CD14-positive monocyte (primary cell): ENCODE data around the gene HOXB1. TPM values are rescaled to one million over a fixed set of nuclear protein-coding genes. Genes with fewer than 3 reads are reported as not detected.

Experiments used
- DNase-seq, 3 donors: peaks; one replicate each; pipeline ENCODE4 v3.0.0-alpha.2; 2011 to 2022
- H2AFZ ChIP-seq: 2 replicates; pipeline ENCODE4 v1.6.0; 2012; ENCODE audit warnings: mild to moderate bottlenecking, low read depth, low read length, inconsistent platforms; ENCODE audit not compliant: insufficient read depth, poor library complexity, severe bottlenecking
- H3K27ac ChIP-seq, 2 donors: 1 replicate in 1 of 2; 2 replicates in 1 of 2; pipeline ENCODE4 v1.5.1; 2012 to 2013; ENCODE audit warnings: low read length in 2 of 2, control low read depth in 1 of 2, inconsistent platforms in 1 of 2, low read depth in 1 of 2, mild to moderate bottlenecking in 1 of 2
- H3K27me3 ChIP-seq, 2 donors: one replicate each; pipeline versions ENCODE4 v1.6.0 to v1.6.1; 2011 to 2013; ENCODE audit warnings: low read length in 2 of 2; ENCODE audit not compliant: control insufficient read depth in 2 of 2, insufficient read depth in 2 of 2
- H3K36me3 ChIP-seq, 2 donors: replicated peaks in 1 of 2; 1 replicate in 1 of 2; 2 replicates in 1 of 2; pipeline versions ENCODE4 v1.5.1 to v1.6.1; 2012 to 2013; ENCODE audit warnings: low read length in 2 of 2, control low read depth in 1 of 2, inconsistent platforms in 1 of 2, mild to moderate bottlenecking in 1 of 2; ENCODE audit not compliant: insufficient read depth in 2 of 2, control insufficient read depth in 1 of 2
- H3K4me1 ChIP-seq, 2 donors: 1 replicate in 1 of 2; 2 replicates in 1 of 2; pipeline versions ENCODE4 v1.5.1 to v1.6.1; 2012 to 2013; ENCODE audit warnings: low read length in 2 of 2, control low read depth in 1 of 2, inconsistent platforms in 1 of 2, mild to moderate bottlenecking in 1 of 2, moderate library complexity in 1 of 2; ENCODE audit not compliant: insufficient read depth in 2 of 2, control insufficient read depth in 1 of 2
- H3K4me2 ChIP-seq: replicated peaks from 2 replicates; pipeline ENCODE3; 2012; ENCODE audit warnings: low read length, moderate library complexity, mild to moderate bottlenecking; ENCODE audit not compliant: poor library complexity, severe bottlenecking; ENCODE audit errors: extremely low read depth
- H3K4me3 ChIP-seq, 3 experiments: fragments of 200-600 bp in 1 of 3; sonication (generic) in 1 of 3; replicated peaks in 1 of 3; 1 replicate in 2 of 3; 2 replicates in 1 of 3; pipeline ENCODE4 v1.5.1; 2011 to 2013; ENCODE audit warnings: low read length in 3 of 3, mild to moderate bottlenecking in 3 of 3, control low read depth in 2 of 3, low read depth in 2 of 3, inconsistent platforms in 1 of 3, moderate library complexity in 1 of 3
- H3K79me2 ChIP-seq: 2 replicates; pipeline ENCODE4 v1.6.0; 2012; ENCODE audit warnings: mild to moderate bottlenecking, control low read depth, inconsistent platforms, low read length, moderate library complexity; ENCODE audit not compliant: insufficient read depth
- H3K9ac ChIP-seq: 2 replicates; pipeline ENCODE4 v1.6.0; 2017; ENCODE audit warnings: low read length, mild to moderate bottlenecking; ENCODE audit not compliant: insufficient read depth, poor library complexity, severe bottlenecking
- H3K9me3 ChIP-seq, 2 donors: replicated peaks in 1 of 2; 1 replicate in 1 of 2; 2 replicates in 1 of 2; pipeline versions ENCODE4 v1.5.1 to v1.6.1; 2012 to 2013; ENCODE audit warnings: low read length in 2 of 2, control low read depth in 1 of 2; ENCODE audit not compliant: control insufficient read depth in 1 of 2, insufficient read depth in 1 of 2
- H4K20me1 ChIP-seq: 2 replicates; pipeline ENCODE4 v1.6.0; 2012; ENCODE audit warnings: mild to moderate bottlenecking, low read length, control low read depth, moderate library complexity; ENCODE audit not compliant: insufficient read depth
- H3K27ac Mint-ChIP-seq, 7 donors: one replicate each; pipeline ENCODE4 v1.8.0; 2020; ENCODE audit warnings: mild to moderate bottlenecking in 7 of 7, mixed read lengths in 7 of 7, moderate library complexity in 6 of 7, inconsistent platforms in 2 of 7
- H3K27me3 Mint-ChIP-seq, 3 donors: one replicate each; pipeline ENCODE4 v1.8.0; 2021 to 2022; ENCODE audit warnings: low read depth in 3 of 3, mild to moderate bottlenecking in 3 of 3, mixed read lengths in 3 of 3, moderate library complexity in 3 of 3, inconsistent platforms in 1 of 3
- H3K36me3 Mint-ChIP-seq, 2 donors: one replicate each; pipeline ENCODE4 v1.8.0; 2020; ENCODE audit warnings: mixed read lengths in 2 of 2, inconsistent platforms in 1 of 2, mild to moderate bottlenecking in 1 of 2
- H3K4me1 Mint-ChIP-seq: one replicate; pipeline ENCODE4 v1.8.0; 2020; ENCODE audit warnings: mild to moderate bottlenecking, mixed read lengths
- H3K4me3 Mint-ChIP-seq, 2 donors: one replicate each; pipeline ENCODE4 v1.8.0; 2020; ENCODE audit warnings: mild to moderate bottlenecking in 2 of 2, mixed read lengths in 2 of 2, moderate library complexity in 1 of 2
- H3K9me3 Mint-ChIP-seq, 7 donors: one replicate each; pipeline ENCODE4 v1.8.0; 2020 to 2022; ENCODE audit warnings: mixed read lengths in 7 of 7, mild to moderate bottlenecking in 6 of 7, moderate library complexity in 6 of 7, inconsistent platforms in 2 of 7
- CTCF ChIP-seq: fragments of 200-600 bp; IDR thresholded peaks from one replicate; pipeline ENCODE4 v1.8.0; 2022; ENCODE audit warnings: antibody characterized with exemption, mild to moderate bottlenecking
- whole genome bisulfite sequencing: methylation state at CpG from one replicate; pipeline ENCODE4 v1.1.5; 2013; ENCODE audit warnings: missing lambda C conversion rate; ENCODE audit not compliant: insufficient coverage; 5-methylcytosine and 5-hydroxymethylcytosine counted together
- intact Hi-C, 2 donors: fragments of 100-400 bp; cut with micrococcal nuclease; formaldehyde crosslinking; loops; one replicate each; pipeline versions ENCODE4 v1.15.0 to v1.15.1; 2023
- polyA plus RNA-seq, 3 donors: library from polyadenylated mRNA; depleted of rRNA in 1 of 3; unstranded in 2 of 3; stranded (reverse) in 1 of 3; fragments of 300-500 nt in 2 of 3; fragments of >200 nt in 1 of 3; fragmentation: Illumina TruSeq in 2 of 3; gene quantifications; 1 replicate in 2 of 3; 2 replicates in 1 of 3; pipeline ENCODE4 v1.2.3, GENCODE V29; 2012 to 2021

Gene HOXB1
- polyA plus RNA-seq, 3 donors: not detected

GRCh38 chr17:48566717-48567116 is 35.9 kb upstream of the HOXB1 start:
- Histone ChIP-seq H3K4me2 (no peak overlapping the region), H3K79me2 (no peaks in the 10 kb centered on the region)
- H3K27me3 Mint-ChIP-seq: peaks cover 18 to 40% (median 22%) of the 10 kb centered on the region in 3 donors

GRCh38 chr17:48565925-48566710 is 35.3 kb upstream of the HOXB1 start:
- Mint-ChIP-seq H3K4me1 (peaks cover 9% of the 10 kb centered on the region), H3K27me3 (peaks cover 23 to 36% (median 26%) of the 10 kb centered on the region in 3 donors), H3K27ac (no peak overlapping the region), H3K36me3 (peaks cover 2 to 10% of the 10 kb centered on the region in 2 donors), H3K4me3 (no peak overlapping the region), H3K9me3 (peaks cover 0 to 8% (median 2%) of the 10 kb centered on the region in 7 donors)
- Histone ChIP-seq H3K4me1 (peaks cover 0 to 4% of the 10 kb centered on the region in 2 donors), H2AFZ (no peak overlapping the region), H3K79me2 (no peaks in the 10 kb centered on the region), H3K9ac (no peak overlapping the region), H3K27me3 (peaks cover 50 to 87% of the 10 kb centered on the region in 2 donors), H3K36me3 (no peaks in the 10 kb centered on the region), H3K27ac (no peak overlapping the region), H3K9me3 (no peaks in the 10 kb centered on the region), H3K4me3 (no peak overlapping the region), H4K20me1 (no peaks in the 10 kb centered on the region), H3K4me2 (no peak overlapping the region)
- no peak for DNase-seq
- intact Hi-C loops: no loop called here
- WGBS: 64% methylated on average over 1 of the region's 4 CpGs
- TF ChIP-seq CTCF: no peak

More at GRCh38 chr17:48566717-48567116, 35.9 kb upstream of the HOXB1 start:
- Histone ChIP-seq H2AFZ (no peak overlapping the region), H3K36me3 (no peaks in the 10 kb centered on the region), H3K27me3 (peaks cover 51 to 93% of the 10 kb centered on the region in 2 donors), H3K4me3 (no peak overlapping the region), H3K4me1 (peaks cover 0 to 4% of the 10 kb centered on the region in 2 donors), H3K9me3 (no peaks in the 10 kb centered on the region), H3K9ac (no peak overlapping the region), H3K27ac (no peak overlapping the region), H4K20me1 (no peaks in the 10 kb centered on the region)
- Mint-ChIP-seq H3K4me1 (peaks cover 8% of the 10 kb centered on the region), H3K27ac (no peak overlapping the region), H3K36me3 (peaks cover 2 to 10% of the 10 kb centered on the region in 2 donors), H3K9me3 (peaks cover 0 to 10% (median 2%) of the 10 kb centered on the region in 7 donors), H3K4me3 (no peak overlapping the region)
- intact Hi-C loops: no loop called here
- WGBS: no CpG with 5 or more reads among the region's 2 CpGs
- TF ChIP-seq CTCF: no peak
- no peak for DNase-seq
